ENCODE data around the gene MPIG6B.

The MPIG6B gene

DNA sequence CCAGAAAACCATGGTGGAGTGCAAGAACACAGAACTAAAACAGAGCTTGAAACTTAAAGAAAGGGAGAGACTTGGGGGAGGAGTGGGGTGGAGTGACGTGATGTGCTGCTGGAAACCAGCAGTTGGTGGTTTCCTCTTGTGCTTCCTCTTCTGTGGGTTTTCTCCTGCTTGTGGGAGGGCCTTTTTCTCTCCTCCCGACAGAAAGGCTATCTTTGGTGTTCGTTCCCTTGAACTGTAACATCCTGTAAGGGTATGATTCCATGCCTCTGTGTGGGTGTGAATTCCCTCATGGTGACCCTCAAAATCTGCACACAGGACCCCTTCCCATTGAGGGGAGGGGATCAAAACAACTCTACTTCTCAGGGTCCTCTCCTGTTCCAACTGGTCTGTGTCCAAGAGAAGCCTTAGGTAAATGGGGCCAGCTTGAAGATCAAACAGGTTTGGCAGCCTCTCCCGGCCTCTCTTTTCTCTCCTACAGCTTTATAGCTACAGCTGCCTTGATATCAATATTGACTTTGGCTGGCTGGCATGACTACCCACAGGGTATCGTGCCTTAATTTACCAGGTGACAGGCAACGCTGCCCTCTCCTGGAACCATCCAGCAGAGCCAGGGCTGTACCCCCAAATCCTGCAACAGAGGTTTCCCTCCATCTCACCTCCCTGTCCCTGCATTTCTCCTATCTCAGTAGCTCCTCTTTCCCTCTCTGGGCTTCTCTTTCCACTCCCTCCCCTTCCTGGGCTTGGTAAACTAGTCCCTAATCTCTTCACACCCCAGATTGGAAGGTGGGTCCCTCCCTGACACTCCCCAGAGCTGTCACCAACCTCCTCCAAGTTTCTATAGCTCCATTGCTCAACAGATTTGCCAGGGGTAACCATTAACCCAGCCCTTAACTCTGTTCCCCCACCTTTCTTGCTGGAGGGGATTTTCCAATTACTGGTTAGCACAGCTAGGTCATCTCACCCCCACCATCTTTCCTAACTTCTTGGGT lies 15.1 kb downstream of the MPIG6B start:
- peak; percentile 82 for DNase-seq (ENCODE audit: low spot score)

DNA sequence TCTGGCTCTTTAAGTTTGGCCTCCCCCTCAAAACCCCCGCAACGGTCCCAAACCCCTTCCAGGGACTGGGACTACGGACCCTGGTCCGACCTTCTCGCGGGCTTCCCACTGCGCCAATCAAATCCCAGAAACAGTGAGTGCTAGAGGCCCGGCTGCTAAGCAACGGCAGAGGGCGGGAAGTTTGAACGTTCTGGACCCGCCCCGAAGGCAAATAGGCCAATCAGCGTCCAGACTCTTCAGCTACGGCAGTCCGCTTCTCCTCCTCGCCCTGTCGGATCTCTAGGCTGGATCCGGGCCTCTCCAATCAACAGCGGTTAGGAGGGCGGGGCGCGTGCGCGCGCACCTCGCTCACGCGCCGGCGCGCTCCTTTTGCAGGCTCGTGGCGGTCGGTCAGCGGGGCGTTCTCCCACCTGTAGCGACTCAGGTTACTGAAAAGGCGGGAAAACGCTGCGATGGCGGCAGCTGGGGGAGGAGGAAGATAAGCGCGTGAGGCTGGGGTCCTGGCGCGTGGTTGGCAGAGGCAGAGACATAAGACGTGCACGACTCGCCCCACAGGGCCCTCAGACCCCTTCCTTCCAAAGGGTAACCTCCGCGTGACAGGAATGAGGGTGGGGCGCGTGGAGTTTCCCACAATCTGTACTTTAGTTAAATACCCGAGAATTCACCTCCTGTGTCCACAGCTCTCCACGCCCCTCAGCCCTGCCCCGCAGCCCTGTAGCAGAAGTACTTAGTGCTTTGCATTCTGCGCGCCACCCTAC lies 16.6 kb downstream of the MPIG6B start, which contains the start of gene MSH5:
MSH5 (plus strand) TSS at position 367 of the 758 bp plus-strand sequence. CDS start 462 bp downstream, outside the sequence.
- DNase-seq (ENCODE audit: low spot score) = peak; percentile 98

DNA sequence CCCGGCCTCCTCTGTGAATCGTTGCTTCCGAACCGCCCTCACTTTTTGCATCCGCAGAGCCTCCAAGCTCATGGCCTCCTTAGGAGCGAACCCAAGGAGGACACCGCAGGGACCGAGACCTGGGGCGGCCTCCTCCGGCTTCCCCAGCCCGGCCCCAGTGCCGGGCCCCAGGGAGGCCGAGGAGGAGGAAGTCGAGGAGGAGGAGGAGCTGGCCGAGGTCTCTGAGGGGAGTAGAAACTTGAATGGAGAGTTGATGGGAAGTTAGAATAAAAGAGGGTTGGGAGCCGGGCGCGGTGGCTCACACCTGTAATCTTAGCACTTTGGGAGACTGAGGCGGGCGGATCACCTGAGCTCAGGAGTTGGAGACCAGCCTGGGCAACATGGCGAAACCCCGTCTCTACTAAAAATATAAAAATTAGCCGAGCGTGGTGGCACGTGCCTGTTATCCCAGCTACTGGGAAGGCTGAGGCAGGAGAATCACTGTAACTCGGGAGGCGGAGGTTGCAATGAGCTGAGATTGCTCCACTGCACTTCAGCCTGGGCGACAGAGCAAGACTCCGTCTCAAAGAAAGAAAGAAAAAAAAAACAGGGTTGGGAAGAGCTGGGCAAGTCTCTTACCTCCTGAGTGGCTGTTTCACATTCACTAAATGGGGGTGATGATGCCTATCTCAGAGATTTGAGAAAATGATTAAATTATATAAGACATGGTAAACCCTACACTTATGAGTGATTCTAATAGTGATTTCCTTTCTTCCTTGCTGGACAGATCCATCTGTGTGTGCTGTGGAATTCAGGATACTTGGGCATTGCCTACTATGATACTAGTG lies 17.4 kb downstream of the MPIG6B start:
- no peak for DNase-seq (ENCODE audit: low spot score)

DNA sequence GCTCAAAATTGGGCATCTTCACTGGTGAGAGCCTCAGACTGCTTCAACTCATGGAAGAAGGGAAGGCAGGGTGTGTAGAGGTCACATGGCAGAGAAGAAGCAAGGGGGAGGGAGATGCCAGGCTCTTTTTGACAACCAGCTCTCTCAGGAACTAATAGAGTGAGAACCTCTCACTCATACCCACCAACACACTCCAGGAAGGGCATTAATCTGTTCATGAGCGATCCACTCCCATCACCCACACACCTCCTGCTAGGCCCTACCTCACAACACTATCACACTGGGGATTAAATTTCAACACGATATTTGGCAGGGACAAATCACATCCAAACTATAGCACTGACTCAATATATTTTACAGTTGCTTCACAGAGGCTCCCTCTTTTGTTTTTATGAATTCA lies 18.6 kb downstream of the MPIG6B start:
- DNase-seq (ENCODE audit: low spot score) = no peak

DNA sequence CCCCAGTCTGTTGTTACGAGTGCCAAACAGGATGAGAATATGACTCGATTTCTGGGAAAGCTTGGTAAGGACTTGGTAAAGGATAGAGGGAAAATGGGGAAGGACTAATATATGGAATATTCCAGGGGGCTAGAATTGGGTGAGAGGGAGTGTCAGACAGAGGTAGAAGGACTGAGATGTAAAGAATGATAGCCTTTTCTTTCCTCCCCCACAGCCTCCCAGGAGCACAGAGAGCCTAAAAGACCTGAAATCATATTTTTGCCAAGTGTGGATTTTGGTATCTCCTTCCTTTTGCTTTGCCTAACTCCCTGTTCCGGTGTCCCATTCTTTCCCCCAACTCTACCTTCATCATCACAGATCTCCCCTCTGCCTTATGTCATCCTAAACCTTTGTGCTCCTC lies 19.7 kb downstream of the MPIG6B start:
- DNase-seq (ENCODE audit: low spot score) = no peak

DNA sequence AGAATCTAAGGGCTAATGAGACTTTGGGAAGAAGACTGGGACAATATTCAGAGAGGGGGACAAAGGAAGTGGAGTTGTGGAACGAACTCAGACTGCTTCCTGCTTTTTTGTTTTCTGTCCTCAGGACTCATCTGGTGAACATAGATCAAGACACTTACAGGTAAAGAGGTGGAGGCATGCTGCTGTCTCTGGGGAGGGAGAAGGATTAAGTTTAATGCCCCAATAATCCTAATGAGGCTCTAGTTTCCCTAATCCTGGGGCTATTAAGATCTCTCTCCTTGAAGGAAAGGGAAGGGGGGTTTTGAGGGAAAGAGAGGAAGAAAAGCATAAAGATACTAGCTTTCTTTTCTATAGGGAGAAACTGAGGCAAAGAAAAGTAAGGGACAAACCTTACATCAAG lies 21.2 kb downstream of the MPIG6B start:
- no peak for DNase-seq (ENCODE audit: low spot score)

DNA sequence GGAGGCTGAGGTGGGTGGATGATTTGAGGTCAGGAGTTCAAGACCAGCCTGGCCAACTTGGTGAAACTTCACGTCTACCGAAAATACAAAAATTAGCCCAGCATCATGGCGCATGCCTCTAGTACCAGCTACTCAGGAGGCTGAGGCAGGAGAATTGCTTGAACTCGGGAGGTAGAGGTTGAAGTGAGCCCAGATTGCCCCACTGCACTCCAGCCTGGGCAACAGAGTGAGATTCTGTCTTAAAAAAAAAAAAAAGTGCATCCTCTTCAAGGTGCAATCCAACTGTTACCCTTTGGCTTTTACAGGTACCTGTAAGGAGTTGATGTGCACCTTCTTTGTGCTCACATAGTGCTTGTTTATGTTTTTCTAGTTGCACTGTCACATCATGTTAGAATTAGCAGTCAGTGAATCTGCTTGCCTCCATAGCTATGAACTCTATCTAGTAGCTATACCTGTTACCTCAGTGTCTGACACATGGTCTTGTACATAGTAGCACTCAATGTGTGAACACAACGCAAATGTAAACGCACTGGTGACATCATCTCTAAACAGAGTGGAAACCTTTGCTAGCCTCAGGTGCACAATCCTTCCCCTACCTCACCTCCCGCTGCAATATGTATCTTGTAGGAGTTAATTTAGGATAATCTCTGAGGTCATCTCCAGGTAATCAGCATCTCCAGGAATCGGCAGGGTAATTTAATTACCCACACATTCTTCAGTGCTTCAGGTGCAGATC lies 26.3 kb downstream of the MPIG6B start:
- no peak for DNase-seq (ENCODE audit: low spot score)

DNA sequence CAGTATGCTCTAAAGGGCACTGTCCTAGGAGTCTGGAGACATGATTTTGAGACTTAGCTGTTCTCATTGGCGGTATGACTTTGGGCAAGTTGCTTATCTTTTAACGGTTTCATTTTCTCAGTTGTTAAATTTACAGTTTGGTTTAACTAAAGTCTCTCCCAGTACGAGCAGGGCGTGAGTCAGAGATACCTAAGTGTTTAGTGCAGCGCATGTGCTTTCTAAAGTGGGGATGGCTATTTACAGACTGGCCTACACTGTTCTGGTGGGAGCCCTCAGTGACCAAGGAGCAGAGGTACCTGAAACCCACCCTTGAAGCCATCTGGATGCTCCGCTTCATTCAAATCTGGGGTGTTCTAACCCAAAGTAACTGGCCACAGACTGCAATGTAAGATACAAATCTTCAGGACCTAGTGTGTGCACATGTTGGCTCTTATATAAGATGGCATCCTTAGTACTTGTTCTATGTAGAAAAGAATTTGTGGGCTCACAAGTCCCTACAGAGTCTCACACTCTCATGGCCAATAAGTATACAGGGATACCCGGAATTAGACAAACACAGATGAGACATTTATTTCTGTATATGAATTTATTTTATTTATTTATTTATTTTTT lies 27.3 kb downstream of the MPIG6B start:
- no peak for DNase-seq (ENCODE audit: low spot score)

DNA sequence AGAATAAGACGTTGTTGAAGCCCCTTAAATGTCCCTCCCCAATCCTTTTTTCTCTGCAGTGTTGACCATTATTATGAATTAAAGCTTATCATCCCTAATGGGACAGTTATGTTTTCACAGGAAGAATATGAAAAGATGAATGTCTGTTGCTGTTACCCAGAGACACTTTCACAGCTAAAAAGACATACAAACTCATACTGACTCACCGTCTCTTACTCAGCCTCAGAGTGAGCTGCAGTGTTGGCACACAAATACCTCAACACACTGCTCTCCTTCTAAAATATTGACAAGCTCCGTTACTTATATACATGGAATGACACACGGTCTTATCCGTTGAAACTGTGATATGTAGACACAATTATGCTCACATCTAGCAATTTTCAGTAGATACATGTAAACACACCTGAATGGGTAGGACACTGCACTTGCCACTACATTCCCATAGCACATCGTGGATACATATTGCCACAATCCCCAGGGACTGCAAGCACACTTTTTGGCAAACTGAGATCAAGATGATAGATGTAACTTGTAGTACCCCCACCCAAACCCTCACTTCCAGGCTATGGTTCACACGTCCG lies 29.7 kb downstream of the MPIG6B start:
- peak; percentile 66 for DNase-seq (ENCODE audit: low spot score)

DNA sequence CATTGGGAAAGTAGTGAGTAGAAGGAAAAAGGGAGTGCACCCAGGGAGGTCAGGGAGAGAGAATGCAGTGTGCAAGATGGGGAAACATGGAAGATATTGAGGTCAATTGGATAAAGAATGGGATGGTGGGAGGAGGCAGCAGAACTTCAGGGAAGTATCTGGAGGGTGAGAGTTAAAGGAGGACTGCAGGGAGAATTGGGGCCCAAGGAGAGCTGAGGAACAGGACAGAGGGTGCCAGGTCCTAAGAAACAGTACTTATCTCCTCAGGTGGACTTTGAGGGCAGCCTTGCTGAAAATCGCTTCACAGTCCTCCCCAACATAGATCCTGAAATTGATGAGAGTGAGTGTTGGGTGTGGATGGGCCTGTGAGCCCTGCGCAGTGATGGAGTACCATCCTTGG lies 35.1 kb downstream of the MPIG6B start:
- DNase-seq (ENCODE audit: low spot score) = no peak

DNA sequence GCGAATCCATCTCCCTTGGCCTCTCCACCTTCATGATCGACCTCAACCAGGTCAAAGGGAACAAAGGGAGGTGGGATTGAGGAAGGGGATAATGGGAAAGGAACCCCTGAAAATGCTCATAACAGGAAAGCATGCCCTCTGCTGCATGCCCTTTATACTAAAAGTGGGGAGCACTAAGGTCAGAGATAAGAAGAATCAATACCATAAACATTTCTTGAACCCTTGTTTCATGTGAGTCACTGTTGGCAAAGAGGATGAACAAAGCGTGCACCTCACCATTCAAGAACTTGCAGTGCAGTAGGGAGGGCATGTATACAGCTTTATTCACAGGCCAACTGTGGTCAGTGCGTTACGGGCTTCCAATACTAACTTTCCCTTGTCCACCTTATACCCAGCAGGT lies 37.6 kb downstream of the MPIG6B start:
- no peak for DNase-seq (ENCODE audit: low spot score)

DNA sequence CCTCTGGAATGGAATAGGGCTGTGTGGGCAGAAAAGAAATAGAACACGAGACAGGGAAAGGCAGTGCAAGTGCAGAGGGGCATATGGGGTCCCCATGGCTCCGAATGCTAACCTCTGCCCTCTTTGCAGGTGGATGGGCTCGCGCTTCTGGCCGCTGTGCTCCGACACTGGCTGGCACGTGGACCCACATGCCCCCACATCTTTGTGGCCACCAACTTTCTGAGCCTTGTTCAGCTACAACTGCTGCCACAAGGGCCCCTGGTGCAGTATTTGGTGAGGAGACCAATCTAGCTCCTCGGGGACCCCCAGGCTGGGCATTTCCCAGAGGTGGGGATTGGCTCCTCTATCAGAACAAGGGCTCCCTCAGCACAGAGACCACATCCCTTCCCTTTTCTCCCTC lies 38.2 kb downstream of the MPIG6B start:
- DNase-seq (ENCODE audit: low spot score) = no peak

DNA sequence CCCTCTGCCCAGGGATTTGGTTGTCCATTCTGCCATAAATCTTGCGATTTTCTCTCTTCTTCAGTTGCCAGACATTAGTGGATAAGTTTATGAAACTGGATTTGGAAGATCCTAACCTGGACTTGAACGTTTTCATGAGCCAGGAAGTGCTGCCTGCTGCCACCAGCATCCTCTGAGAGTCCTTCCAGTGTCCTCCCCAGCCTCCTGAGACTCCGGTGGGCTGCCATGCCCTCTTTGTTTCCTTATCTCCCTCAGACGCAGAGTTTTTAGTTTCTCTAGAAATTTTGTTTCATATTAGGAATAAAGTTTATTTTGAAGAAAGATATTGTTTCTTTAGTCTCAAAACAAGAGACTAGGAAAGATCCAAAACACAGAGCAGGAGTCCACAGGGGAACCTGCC lies 39.2 kb downstream of the MPIG6B start, which contains the start of gene SAPCD1:
SAPCD1 (plus strand) TSS at position 301 of the 400 bp plus-strand sequence. CDS start 399 bp downstream, outside the sequence.
- DNase-seq (ENCODE audit: low spot score) = no peak

DNA sequence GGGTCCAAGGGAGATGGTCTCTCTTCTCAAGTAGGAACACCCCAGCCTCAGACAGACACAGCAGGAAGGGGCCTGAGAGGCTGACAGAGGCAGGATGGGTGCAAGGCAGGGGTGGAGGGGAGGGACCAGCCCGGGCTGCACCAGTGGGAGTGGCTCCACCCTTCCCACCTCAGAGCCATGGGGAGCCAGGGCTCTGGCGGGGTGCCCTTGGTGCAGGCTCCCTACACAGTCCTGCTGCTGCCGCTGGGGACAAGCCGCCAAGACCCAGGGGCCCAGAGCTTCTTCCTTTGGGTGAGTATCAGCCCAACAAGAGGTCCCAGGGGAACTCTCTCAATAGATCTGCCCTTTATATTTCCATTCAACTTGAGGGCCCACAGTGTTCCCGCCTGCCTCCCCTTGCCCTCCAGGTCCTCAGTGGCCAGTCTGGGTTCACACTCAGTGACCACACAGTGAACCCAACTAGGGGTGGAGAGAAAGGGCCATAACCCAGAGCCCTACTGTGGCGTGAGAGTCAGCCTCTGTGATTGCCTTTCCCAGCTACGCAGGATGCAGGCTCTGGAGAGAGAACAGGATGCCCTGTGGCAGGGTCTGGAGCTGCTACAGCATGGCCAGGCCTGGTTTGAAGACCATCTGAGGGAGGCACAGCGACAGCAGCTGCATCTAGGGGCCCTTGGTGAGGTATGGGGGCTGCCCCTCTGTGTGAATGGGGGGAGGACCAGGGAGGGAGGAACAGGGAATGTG lies 39.9 kb downstream of the MPIG6B start:
- no peak for DNase-seq (ENCODE audit: low spot score)

DNA sequence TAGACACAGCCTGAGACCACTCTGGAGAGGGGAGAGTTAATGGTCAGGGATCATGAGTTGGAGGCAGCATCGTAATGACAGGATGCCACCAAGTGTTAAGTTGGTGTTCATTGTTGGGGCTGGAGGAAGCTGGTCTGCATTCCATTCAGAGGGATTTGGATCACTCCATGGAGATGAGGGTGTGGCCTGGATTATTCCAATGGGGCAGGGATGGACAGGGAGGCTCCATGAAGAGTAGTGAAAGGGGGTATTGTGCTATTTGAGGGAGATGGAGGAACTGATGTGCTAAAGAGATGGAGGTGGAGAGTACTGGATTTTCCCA lies 40.4 kb downstream of the MPIG6B start:
- DNase-seq (ENCODE audit: low spot score) = peak; percentile 81

DNA sequence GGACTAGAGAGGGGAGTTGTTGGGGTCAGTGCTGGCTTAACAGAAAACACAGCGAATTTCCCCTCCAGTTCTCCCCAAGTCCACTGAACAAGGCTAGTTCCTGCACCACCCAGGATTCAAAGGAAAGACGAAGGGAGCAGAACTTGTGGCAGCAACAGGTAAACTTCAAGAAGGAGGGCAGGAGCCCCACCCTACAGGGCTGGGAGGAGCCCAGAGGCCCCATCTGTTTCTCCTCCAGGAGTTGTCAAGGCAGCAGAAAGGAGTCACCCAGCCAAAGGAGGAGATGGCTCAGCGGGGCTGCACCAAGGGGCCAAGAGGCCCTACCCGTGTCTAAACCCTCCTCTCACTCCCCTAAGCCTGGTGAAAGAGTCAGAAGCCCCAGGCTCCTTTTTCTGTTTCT lies 41.0 kb downstream of the MPIG6B start:
- DNase-seq (ENCODE audit: low spot score) = no peak

DNA sequence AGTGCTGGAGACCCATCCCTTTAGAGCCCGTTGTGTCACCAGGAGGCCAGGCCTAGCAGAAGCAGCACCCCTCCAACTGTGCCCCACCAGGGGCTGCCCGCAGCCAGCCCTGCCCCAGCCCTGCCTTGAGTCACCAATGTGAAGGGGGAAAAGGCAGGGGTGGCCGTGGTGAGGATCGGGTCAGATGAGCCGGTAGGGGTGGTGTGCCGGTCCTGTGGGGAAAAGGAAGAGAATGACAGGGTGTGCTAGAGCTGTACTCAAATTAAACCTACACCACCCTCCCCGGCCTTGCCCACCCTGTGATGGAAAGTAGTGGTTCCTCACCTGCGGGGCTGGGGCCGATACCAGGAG lies 42.4 kb downstream of the MPIG6B start:
- DNase-seq (ENCODE audit: low spot score) = no peak

DNA sequence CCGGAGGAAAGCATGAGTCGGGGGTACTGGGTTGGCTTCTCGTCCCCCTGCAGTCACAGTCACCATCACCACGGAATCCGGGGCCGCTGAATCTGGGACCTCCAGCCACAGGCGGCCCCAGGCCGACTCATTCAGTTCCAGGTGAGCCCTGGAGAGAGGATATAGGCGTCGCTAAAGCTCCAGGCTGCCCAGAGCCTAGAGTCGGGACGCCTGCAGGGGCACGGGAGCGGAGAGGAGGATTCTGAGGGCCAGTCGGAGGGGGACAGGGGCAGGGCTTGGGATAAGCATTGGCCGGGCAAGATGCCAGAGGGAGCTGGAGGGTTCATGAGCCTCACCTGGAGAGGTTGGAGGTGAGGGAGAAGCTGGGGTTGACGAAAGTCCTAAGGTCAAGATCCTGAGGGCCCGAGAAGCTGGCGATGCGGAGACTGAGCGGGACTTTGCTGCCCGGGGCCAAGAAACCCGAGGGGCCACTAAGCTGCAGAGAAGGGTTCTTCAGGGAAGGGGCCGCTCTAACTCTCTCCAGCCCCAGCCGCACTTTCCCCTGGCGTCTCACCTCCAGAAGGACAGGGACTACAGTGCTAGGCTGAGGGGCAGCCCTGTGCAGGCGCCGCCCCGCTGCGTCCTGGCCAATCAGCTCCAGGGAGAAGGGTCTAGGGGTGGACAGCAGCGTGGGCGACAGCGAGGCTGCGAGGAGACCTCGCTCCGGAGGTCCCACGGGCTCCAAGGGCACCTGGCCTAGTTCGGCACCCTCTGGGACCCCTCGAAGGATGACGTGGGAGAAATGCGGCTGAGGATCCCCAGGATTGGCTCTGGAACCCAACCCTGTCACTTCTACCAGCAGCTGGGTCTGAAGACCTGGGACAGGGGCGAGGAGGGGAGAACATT lies 43.0 kb downstream of the MPIG6B start:
- DNase-seq (ENCODE audit: low spot score) = peak; percentile 56

DNA sequence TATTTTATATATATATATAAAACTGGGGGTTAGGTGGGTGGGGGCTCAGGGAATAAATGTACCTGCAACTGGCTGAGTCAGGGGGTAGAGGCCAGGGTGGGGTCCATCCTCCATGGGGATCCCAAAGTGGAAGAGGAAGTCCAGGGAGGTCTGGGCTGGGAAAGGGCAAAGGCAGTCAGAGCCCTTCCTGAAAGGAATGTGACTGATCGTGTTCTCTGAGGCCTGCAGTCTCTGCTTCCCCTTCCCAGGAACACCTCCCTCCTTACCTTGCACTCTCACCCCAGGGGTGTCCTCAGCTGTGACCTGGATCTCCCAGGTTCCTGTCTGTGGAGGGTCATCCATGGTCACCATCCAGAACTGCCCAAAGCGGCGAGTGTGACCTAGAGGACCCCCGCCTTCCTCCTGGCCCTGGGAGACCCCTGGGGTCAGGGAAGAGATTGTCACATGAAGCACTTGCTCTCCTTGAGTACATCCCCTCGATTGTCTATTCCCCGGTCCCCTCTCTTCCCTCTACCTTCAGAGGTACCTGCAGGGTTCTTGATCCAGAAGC lies 44.0 kb downstream of the MPIG6B start:
- no peak for DNase-seq (ENCODE audit: low spot score)
